Posterior vena cava (tissue), 2 donors: ENCODE measurements around the gene BMS1. TPM values are rescaled to one million over a fixed set of nuclear protein-coding genes. Genes with fewer than 3 reads are reported as not detected.
"Not testable (repeated sequence)": the region's sequence is repeated elsewhere in the genome, so short reads cannot be mapped to it uniquely, and the experiment has no call there.

ENCODE experiments used
- DNase-seq: peaks from one replicate; pipeline ENCODE4 v3.0.0-alpha.2; 2020; ENCODE audit warnings: low spot score
- intact Hi-C, 2 donors: fragments of 100-400 bp; cut with DNase I; formaldehyde crosslinking; loops; one replicate each; pipeline versions ENCODE4 v1.14.1 to v1.14.2; 2022 to 2023
- long read RNA-seq, 2 donors: library from polyadenylated mRNA; unstranded; transcript quantifications; one replicate each; pipeline ENCODE4 v2.0.0, GENCODE V29; 2020 to 2021
- total RNA-seq, 2 donors: library from RNA; stranded (reverse); fragmentation: NEBNext Ultra II Directional; extraction: Animal tissue kit (Norgen Biotek cat#: 25700); gene quantifications; one replicate each; pipeline ENCODE4 v1.2.1, GENCODE V29; 2021
- donor health status: DM: yes; HTN: yes; CAD: no.
- donor health status: DM: yes; HTN: yes; CAD: no.

BMS1 gene, protein sequence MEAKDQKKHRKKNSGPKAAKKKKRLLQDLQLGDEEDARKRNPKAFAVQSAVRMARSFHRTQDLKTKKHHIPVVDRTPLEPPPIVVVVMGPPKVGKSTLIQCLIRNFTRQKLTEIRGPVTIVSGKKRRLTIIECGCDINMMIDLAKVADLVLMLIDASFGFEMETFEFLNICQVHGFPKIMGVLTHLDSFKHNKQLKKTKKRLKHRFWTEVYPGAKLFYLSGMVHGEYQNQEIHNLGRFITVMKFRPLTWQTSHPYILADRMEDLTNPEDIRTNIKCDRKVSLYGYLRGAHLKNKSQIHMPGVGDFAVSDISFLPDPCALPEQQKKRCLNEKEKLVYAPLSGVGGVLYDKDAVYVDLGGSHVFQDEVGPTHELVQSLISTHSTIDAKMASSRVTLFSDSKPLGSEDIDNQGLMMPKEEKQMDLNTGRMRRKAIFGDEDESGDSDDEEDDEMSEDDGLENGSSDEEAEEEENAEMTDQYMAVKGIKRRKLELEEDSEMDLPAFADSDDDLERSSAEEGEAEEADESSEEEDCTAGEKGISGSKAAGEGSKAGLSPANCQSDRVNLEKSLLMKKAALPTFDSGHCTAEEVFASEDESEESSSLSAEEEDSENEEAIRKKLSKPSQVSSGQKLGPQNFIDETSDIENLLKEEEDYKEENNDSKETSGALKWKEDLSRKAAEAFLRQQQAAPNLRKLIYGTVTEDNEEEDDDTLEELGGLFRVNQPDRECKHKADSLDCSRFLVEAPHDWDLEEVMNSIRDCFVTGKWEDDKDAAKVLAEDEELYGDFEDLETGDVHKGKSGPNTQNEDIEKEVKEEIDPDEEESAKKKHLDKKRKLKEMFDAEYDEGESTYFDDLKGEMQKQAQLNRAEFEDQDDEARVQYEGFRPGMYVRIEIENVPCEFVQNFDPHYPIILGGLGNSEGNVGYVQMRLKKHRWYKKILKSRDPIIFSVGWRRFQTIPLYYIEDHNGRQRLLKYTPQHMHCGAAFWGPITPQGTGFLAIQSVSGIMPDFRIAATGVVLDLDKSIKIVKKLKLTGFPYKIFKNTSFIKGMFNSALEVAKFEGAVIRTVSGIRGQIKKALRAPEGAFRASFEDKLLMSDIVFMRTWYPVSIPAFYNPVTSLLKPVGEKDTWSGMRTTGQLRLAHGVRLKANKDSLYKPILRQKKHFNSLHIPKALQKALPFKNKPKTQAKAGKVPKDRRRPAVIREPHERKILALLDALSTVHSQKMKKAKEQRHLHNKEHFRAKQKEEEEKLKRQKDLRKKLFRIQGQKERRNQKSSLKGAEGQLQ
- 10 to 100 TPM; 11.9 to 13.3 TPM for total RNA-seq
- long read RNA-seq, donor 1, full-length matches to known transcripts, result 1 of 12 reads
- long read RNA-seq, donor 1, partial matches to known transcripts, result 8 of 12 reads
- long read RNA-seq, donor 1, other reads (novel, unspliced or antisense), result 3 of 12 reads
- long read RNA-seq, donor 2, partial matches to known transcripts, result 108 of 127 reads
- long read RNA-seq, donor 2, other reads (novel, unspliced or antisense), result 19 of 127 reads

- intact Hi-C loops, result no loop called here
- peak; percentile 96 for DNase-seq
These were observed at the start of gene BMS1 for GRCh38 chr10:42782446-42783180. Gene BMS1 (plus strand): TSS chr10:42782795. CDS start chr10:42784395, 1,600 bp downstream.

GRCh38 chr10:42734536-42734935 lies 48.1 kb upstream of the BMS1 start:
- DNase-seq, result no peak
- intact Hi-C loops, result no loop called here

DNA sequence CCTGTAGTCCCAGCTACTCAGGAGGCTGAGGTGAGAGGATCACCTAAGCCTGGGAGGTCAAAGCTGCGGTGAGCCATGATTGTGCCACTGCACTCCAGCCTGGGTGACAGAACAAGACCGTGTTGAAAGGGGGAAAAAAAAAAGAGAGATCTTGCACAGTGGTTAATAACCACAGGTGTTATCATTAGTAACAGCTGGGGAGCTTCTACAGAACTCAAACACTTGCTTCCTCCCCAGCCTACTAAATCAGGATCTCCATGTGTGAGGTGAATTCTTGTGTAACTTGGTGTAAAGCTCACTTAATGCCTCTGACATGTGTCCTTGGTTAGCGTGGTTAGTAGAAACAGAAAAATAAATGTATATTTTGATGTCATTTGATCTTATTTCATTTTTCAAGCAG lies 43.9 kb upstream of the BMS1 start:
- no peak for DNase-seq
- intact Hi-C loops, result no loop called here

GRCh38 chr10:42741536-42741935 lies 41.1 kb upstream of the BMS1 start:
- DNase-seq, intact Hi-C loops: not testable (repeated sequence)

DNA sequence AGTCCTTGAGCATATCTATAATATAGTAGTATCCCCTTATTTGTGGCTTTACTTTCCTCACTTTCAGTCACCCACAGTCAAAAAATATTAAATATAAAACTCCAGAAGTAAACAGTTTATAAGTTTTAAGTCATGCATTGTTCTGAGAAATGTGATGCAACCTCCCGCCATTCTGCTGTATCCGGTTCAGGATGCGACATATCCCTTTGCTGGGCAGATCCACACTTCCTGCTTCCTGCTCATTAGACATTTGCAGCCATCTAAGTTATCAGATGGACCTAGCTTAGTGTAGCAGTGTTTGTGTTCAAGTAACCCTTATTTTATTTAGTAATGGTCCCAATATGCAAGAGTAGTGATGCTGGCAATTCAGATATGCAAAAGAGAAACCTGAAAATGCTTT lies 38.9 kb upstream of the BMS1 start:
- intact Hi-C loops, result loop anchor here in 1 of 2 donors (1.0 kb wide), 1 partner anchor 31 kb away; no protein-coding TSS in a partner anchor
- no peak for DNase-seq

- intact Hi-C loops, result loop anchor here in 1 of 2 donors (1.0 kb wide), 1 partner anchor 30 kb away; no protein-coding TSS in a partner anchor
- no peak for DNase-seq
These were observed 38.4 kb upstream of the BMS1 start for GRCh38 chr10:42744134-42744701.

DNA sequence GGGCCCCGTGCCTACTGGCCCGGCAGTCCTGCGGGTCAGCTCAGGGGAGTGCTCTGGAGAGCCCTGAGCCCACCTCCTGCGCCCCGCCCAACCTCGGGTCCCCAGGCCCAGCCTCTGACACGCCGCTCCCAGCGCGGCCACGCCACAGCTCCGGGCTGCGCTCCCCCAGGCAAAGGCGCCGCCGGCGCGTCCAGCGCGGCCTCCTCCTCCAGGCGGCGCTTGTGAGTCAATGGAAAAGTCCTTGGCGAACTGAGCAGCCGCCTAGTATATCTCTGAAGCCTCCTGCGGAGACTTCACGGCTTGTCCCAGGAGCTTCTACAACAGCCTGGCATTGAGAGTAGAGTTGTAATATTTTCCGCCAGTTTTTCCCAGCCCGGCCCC lies 29.5 kb upstream of the BMS1 start:
- DNase-seq, result peak; percentile 91
- intact Hi-C loops, result loop anchor here in 1 of 2 donors (5.0 kb wide), 1 partner anchor 354 kb away; no protein-coding TSS in a partner anchor

DNA sequence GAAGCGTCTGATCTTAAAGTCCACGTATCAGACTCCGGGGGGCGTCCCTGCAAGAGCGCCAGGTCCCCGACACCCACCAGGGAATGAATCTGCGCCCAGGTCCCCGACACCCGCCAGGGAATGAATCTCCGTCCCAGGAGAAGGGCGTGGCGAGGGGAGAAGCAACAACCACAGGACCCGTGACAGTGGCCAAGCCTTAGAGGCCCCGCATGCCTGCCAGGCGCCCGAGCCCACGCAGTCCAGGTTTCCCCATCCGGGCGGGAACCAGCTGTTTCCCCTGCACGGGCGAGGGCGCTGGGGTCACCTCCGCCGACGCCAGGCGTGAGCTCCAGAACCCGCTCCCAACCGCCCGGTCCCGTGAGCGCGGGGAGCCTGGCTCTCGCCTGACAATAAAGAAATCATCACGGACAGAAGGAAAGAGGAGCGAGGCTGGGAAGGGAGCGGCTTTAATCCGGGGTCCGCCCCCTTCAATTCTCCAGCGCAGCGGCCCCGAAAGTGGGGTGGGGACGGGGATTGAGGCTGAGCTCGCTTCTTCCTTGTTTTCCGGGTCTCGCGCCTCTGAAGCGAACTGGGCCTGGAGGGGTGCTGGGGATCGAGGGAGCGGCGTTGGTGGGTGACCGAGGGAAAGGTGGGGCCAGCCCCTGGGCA lies 29.0 kb upstream of the BMS1 start:
- no peak for DNase-seq

GRCh38 chr10:42754155-42755027 lies 28.2 kb upstream of the BMS1 start:
- intact Hi-C loops, result loop anchor here in 1 of 2 donors (5.0 kb wide), 1 partner anchor 353 kb away; no protein-coding TSS in a partner anchor

More for the DNA sequence above, 29.0 kb upstream of the BMS1 start:
- intact Hi-C loops, result loop anchor here in 1 of 2 donors (5.0 kb wide), 1 partner anchor 354 kb away; no protein-coding TSS in a partner anchor

GRCh38 chr10:42755028-42755451 lies 27.6 kb upstream of the BMS1 start:
- intact Hi-C loops, result no loop called here
- no peak for DNase-seq

More at GRCh38 chr10:42754155-42755027, 28.2 kb upstream of the BMS1 start:
- no peak for DNase-seq

DNA sequence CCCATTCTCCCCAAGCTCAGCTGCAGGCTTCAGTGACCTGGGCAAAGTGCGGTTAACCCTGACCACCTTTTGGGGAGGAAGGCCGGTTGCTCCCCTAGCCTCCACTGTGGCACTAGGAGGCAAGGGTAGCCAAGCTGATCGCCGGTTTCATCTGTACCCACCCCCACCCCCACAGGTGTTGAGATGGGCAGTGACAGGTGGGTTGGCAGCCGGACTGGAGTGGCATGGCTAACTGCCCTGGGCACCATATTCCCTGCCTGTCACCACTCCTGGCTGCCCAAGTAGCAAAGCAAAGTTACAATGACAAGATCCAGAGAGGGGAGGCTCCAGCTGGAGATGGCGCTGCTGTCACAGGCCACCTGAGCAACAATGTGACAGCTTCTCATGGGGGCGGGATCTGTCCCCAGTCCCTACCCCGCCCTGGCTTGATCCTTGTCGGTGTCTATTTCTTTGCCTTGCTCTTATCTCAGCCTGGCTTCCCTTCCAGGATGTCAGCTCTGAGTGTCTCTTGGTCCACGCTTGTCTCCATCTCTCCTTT lies 27.0 kb upstream of the BMS1 start:
- intact Hi-C loops, result no loop called here
- no peak for DNase-seq

- no peak for DNase-seq
- intact Hi-C loops, result no loop called here
These were observed 14.7 kb upstream of the BMS1 start for GRCh38 chr10:42767906-42768305.

DNA sequence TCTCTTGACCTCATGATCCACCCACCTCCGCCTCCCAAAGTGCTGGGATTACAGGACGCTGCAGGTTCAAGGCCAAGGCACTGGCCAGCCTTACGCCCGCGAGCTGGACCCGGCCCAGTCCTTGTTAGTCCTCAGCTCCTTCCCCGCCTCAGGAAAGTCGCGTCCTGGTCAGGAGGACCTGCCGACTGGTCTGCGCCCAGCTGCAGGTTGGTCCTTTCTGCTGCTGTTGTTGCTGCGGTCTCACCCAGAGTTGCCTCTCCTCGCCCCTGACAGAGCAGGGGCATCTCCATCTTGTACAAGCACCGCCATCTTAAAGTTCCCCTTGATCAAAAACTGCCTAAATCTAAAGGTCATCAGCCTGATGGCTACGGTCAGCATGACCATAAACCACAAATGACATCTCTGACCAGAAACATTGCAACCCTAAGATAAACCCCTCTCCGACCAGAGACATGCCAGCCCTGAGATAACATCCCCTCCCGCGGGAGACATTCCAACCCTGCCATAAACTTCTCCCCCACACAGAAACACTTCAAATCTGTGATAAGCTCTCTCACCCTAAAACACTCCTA lies 13.9 kb upstream of the BMS1 start:
- no peak for DNase-seq
- intact Hi-C loops, result no loop called here

GRCh38 chr10:42769173-42769572 lies 13.4 kb upstream of the BMS1 start:
- intact Hi-C loops, result no loop called here
- DNase-seq, result no peak

DNA sequence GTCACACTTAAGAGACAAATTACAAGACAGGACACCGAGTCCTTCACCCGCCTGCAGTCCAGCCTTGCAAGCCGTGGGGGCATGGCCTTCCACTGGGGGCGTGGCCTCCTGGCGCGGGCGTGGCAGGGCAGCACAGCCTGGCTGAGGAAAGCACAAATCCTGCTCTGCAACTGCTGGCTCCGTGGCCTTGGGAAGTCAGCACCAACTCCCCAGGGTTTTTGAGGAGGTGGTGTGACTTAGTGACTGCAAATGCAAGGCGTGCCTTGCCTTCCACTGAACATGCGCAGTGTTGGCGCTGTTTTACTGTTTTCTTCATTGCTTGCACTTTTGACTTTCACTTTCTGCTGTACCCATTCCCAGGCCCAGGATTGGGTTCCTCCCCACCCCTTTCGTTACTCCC lies 12.9 kb upstream of the BMS1 start:
- no peak for DNase-seq
- intact Hi-C loops, result no loop called here

GRCh38 chr10:42776681-42777080 lies 5.9 kb upstream of the BMS1 start:
- intact Hi-C loops, result no loop called here

More at GRCh38 chr10:42776681-42777080, 5.9 kb upstream of the BMS1 start:
- DNase-seq, result no peak
